CD14-positive monocyte (primary cell): Measurements from ENCODE around the gene CARD9. TPM values are rescaled to one million over a fixed set of nuclear protein-coding genes. Genes with fewer than 3 reads are reported as not detected.

Experiments
- DNase-seq, 3 donors: peaks; one replicate each; pipeline ENCODE4 v3.0.0-alpha.2; 2011 to 2022
- H2AFZ ChIP-seq: 2 replicates; pipeline ENCODE4 v1.6.0; 2012; ENCODE audit warnings: mild to moderate bottlenecking, low read depth, low read length, inconsistent platforms; ENCODE audit not compliant: insufficient read depth, poor library complexity, severe bottlenecking
- H3K27ac ChIP-seq, 2 donors: 1 replicate in 1 of 2; 2 replicates in 1 of 2; pipeline ENCODE4 v1.5.1; 2012 to 2013; ENCODE audit warnings: low read length in 2 of 2, control low read depth in 1 of 2, inconsistent platforms in 1 of 2, low read depth in 1 of 2, mild to moderate bottlenecking in 1 of 2
- H3K27me3 ChIP-seq, 2 donors: one replicate each; pipeline versions ENCODE4 v1.6.0 to v1.6.1; 2011 to 2013; ENCODE audit warnings: low read length in 2 of 2; ENCODE audit not compliant: control insufficient read depth in 2 of 2, insufficient read depth in 2 of 2
- H3K36me3 ChIP-seq, 2 donors: replicated peaks in 1 of 2; 1 replicate in 1 of 2; 2 replicates in 1 of 2; pipeline versions ENCODE4 v1.5.1 to v1.6.1; 2012 to 2013; ENCODE audit warnings: low read length in 2 of 2, control low read depth in 1 of 2, inconsistent platforms in 1 of 2, mild to moderate bottlenecking in 1 of 2; ENCODE audit not compliant: insufficient read depth in 2 of 2, control insufficient read depth in 1 of 2
- H3K4me1 ChIP-seq, 2 donors: 1 replicate in 1 of 2; 2 replicates in 1 of 2; pipeline versions ENCODE4 v1.5.1 to v1.6.1; 2012 to 2013; ENCODE audit warnings: low read length in 2 of 2, control low read depth in 1 of 2, inconsistent platforms in 1 of 2, mild to moderate bottlenecking in 1 of 2, moderate library complexity in 1 of 2; ENCODE audit not compliant: insufficient read depth in 2 of 2, control insufficient read depth in 1 of 2
- H3K4me2 ChIP-seq: replicated peaks from 2 replicates; pipeline ENCODE3; 2012; ENCODE audit warnings: low read length, moderate library complexity, mild to moderate bottlenecking; ENCODE audit not compliant: poor library complexity, severe bottlenecking; ENCODE audit errors: extremely low read depth
- H3K4me3 ChIP-seq, 3 experiments: fragments of 200-600 bp in 1 of 3; sonication (generic) in 1 of 3; replicated peaks in 1 of 3; 1 replicate in 2 of 3; 2 replicates in 1 of 3; pipeline ENCODE4 v1.5.1; 2011 to 2013; ENCODE audit warnings: low read length in 3 of 3, mild to moderate bottlenecking in 3 of 3, control low read depth in 2 of 3, low read depth in 2 of 3, inconsistent platforms in 1 of 3, moderate library complexity in 1 of 3
- H3K79me2 ChIP-seq: 2 replicates; pipeline ENCODE4 v1.6.0; 2012; ENCODE audit warnings: mild to moderate bottlenecking, control low read depth, inconsistent platforms, low read length, moderate library complexity; ENCODE audit not compliant: insufficient read depth
- H3K9ac ChIP-seq: 2 replicates; pipeline ENCODE4 v1.6.0; 2017; ENCODE audit warnings: low read length, mild to moderate bottlenecking; ENCODE audit not compliant: insufficient read depth, poor library complexity, severe bottlenecking
- H3K9me3 ChIP-seq, 2 donors: replicated peaks in 1 of 2; 1 replicate in 1 of 2; 2 replicates in 1 of 2; pipeline versions ENCODE4 v1.5.1 to v1.6.1; 2012 to 2013; ENCODE audit warnings: low read length in 2 of 2, control low read depth in 1 of 2; ENCODE audit not compliant: control insufficient read depth in 1 of 2, insufficient read depth in 1 of 2
- H4K20me1 ChIP-seq: 2 replicates; pipeline ENCODE4 v1.6.0; 2012; ENCODE audit warnings: mild to moderate bottlenecking, low read length, control low read depth, moderate library complexity; ENCODE audit not compliant: insufficient read depth
- H3K27ac Mint-ChIP-seq, 7 donors: one replicate each; pipeline ENCODE4 v1.8.0; 2020; ENCODE audit warnings: mild to moderate bottlenecking in 7 of 7, mixed read lengths in 7 of 7, moderate library complexity in 6 of 7, inconsistent platforms in 2 of 7
- H3K27me3 Mint-ChIP-seq, 3 donors: one replicate each; pipeline ENCODE4 v1.8.0; 2021 to 2022; ENCODE audit warnings: low read depth in 3 of 3, mild to moderate bottlenecking in 3 of 3, mixed read lengths in 3 of 3, moderate library complexity in 3 of 3, inconsistent platforms in 1 of 3
- H3K36me3 Mint-ChIP-seq, 2 donors: one replicate each; pipeline ENCODE4 v1.8.0; 2020; ENCODE audit warnings: mixed read lengths in 2 of 2, inconsistent platforms in 1 of 2, mild to moderate bottlenecking in 1 of 2
- H3K4me1 Mint-ChIP-seq: one replicate; pipeline ENCODE4 v1.8.0; 2020; ENCODE audit warnings: mild to moderate bottlenecking, mixed read lengths
- H3K4me3 Mint-ChIP-seq, 2 donors: one replicate each; pipeline ENCODE4 v1.8.0; 2020; ENCODE audit warnings: mild to moderate bottlenecking in 2 of 2, mixed read lengths in 2 of 2, moderate library complexity in 1 of 2
- H3K9me3 Mint-ChIP-seq, 7 donors: one replicate each; pipeline ENCODE4 v1.8.0; 2020 to 2022; ENCODE audit warnings: mixed read lengths in 7 of 7, mild to moderate bottlenecking in 6 of 7, moderate library complexity in 6 of 7, inconsistent platforms in 2 of 7
- WGBS: methylation state at CpG from one replicate; pipeline ENCODE4 v1.1.5; 2013; ENCODE audit warnings: missing lambda C conversion rate; ENCODE audit not compliant: insufficient coverage; 5-methylcytosine and 5-hydroxymethylcytosine counted together
- intact Hi-C, 2 donors: fragments of 100-400 bp; cut with micrococcal nuclease; formaldehyde crosslinking; loops; one replicate each; pipeline versions ENCODE4 v1.15.0 to v1.15.1; 2023
- polyA plus RNA-seq, 3 donors: library from polyadenylated mRNA; depleted of rRNA in 1 of 3; unstranded in 2 of 3; stranded (reverse) in 1 of 3; fragments of 300-500 nt in 2 of 3; fragments of >200 nt in 1 of 3; fragmentation: Illumina TruSeq in 2 of 3; gene quantifications; 1 replicate in 2 of 3; 2 replicates in 1 of 3; pipeline ENCODE4 v1.2.3, GENCODE V29; 2012 to 2021
- TF ChIP-seq, protein P1 (sequence below): fragments of 200-600 bp; IDR thresholded peaks from one replicate; pipeline ENCODE4 v1.8.0; 2022; ENCODE audit warnings: antibody characterized with exemption, mild to moderate bottlenecking

The CARD9 gene
- polyA plus RNA-seq, 3 donors, result 34.3 to 108 (median 41.4) TPM

DNA sequence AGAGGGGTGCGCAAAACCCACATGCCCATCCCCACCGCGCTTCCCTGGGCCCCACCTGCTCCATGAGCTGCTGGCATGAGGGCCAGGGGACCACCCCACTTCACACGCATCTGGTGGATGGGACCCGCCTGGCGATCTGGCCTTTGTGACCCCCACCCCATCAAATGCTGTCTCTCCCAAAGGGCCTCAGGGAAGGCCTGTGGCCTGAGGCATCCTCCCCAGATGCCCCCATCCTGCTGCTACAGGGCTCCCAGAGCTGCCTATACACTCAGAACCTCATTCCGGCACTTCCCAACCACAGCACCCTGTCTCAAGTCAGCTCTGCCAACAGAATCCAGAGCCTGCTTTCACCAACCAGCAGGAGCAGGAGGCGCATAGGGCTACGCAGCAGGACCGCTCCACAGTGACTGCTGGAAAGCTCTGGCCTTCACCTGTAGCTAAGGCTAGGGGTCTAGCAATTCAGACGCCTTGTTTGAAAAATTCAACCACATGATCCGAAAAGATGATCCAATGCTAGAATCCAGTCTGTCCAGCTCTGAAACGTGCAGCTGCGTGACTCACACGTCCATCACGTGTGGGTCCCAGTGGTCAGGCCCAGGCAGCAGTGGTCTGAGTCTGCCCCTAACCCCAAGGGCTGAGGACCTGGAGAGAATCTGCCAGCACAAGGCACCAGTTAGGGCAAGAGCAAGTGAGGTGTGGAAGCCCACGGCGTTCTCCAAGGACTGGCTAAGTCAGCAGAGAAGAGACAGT, 27.9 kb upstream of the CARD9 start:
- TF ChIP-seq, protein P1, sequence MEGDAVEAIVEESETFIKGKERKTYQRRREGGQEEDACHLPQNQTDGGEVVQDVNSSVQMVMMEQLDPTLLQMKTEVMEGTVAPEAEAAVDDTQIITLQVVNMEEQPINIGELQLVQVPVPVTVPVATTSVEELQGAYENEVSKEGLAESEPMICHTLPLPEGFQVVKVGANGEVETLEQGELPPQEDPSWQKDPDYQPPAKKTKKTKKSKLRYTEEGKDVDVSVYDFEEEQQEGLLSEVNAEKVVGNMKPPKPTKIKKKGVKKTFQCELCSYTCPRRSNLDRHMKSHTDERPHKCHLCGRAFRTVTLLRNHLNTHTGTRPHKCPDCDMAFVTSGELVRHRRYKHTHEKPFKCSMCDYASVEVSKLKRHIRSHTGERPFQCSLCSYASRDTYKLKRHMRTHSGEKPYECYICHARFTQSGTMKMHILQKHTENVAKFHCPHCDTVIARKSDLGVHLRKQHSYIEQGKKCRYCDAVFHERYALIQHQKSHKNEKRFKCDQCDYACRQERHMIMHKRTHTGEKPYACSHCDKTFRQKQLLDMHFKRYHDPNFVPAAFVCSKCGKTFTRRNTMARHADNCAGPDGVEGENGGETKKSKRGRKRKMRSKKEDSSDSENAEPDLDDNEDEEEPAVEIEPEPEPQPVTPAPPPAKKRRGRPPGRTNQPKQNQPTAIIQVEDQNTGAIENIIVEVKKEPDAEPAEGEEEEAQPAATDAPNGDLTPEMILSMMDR, result no peak
- Histone ChIP-seq H2AFZ (no peak overlapping the region), H3K9ac (no peak overlapping the region), H3K27me3 (no peaks in the 10 kb centered on the region), H3K4me3 (no peak overlapping the region), H3K9me3 (no peaks in the 10 kb centered on the region), H3K27ac (no peak overlapping the region), H3K4me1 (peaks cover 17 to 23% of the 10 kb centered on the region in 2 donors), H3K36me3 (peaks cover 39 to 48% of the 10 kb centered on the region in 2 donors), H3K79me2 (peaks cover 15% of the 10 kb centered on the region), H4K20me1 (peaks cover 14% of the 10 kb centered on the region), H3K4me2 (no peak overlapping the region)
- Mint-ChIP-seq H3K4me3 (no peak overlapping the region), H3K27me3 (peaks cover 0 to 4% (median 4%) of the 10 kb centered on the region in 3 donors), H3K4me1 (peaks cover 19% of the 10 kb centered on the region), H3K36me3 (peaks cover 40 to 59% of the 10 kb centered on the region in 2 donors), H3K27ac (peak overlapping the region in 2 of 7 donors; percentile 5 to 78), H3K9me3 (peaks cover 0 to 2% (median 0%) of the 10 kb centered on the region in 7 donors)
- 91% methylated on average over 16 of the region's 18 CpGs for WGBS
- DNase-seq, result no peak
- intact Hi-C loops, result loop anchor here (2.0 to 5.0 kb wide), 3 partner anchors 29 to 63 kb away; partner anchors contain the start of genes CARD9 (in 1 of the 2) and DNLZ (in 1 of the 2)

DNA sequence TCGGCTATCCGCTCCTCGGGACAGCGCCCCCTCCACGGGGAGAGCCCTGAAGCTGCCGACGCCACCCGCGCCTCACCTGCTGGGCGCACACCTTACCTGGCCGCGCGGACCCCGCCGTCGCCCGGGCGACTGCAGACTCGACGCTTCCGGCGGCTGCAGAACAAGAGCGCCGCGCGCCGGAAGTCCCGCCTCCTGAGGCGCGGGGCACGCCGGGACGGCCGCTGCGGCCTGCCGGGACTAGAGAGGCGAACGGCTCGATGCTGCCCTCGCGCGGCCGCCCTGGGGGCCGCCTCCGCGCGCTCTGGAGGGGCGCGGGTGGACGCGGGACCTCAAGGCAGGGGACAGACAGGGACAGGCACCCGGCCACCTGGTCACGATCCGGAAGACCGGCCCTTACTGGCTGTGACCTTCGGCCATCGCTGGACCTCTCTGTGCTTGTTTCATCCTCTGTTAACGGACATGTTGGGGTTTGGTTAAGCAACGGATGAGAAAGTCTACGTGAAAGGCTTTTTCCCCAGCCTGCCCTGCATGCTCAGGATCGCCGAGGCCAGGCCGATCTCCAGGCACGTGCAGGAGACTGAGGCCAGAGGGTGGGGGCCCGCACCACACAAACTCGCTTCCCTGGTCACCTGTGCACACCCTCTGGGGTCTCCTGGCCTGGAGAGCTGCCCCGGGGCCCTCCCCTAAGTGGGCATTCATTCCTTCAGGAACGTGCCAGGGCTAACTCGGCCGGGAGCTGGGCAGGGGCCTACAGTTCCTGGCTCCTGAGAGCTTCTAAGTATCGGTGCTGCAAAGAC, 26.8 kb upstream of the CARD9 start, which contains the start of gene SNAPC4:
Gene SNAPC4 (minus strand): TSS at position 133 of the 797 bp plus-strand sequence. CDS start 1,742 bp downstream, outside the sequence.
- intact Hi-C loops, result loop anchor here (2.0 to 5.0 kb wide), 3 partner anchors 27 to 61 kb away; partner anchors contain the start of genes CARD9 (in 1 of the 2) and DNLZ (in 1 of the 2)
- Histone ChIP-seq H3K27me3 (no peaks in the 10 kb centered on the region), H3K27ac (peak within 1 kb of the TSS in 1 of 2 donors; percentile 62), H3K79me2 (peaks cover 15% of the 10 kb centered on the region), H3K36me3 (peaks cover 41 to 49% of the 10 kb centered on the region in 2 donors), H4K20me1 (peaks cover 14% of the 10 kb centered on the region), H3K4me2 (peak within 1 kb of the TSS; percentile 85), H3K4me1 (peaks cover 17 to 23% of the 10 kb centered on the region in 2 donors), H3K9ac (peak within 1 kb of the TSS; percentile 76), H3K9me3 (no peaks in the 10 kb centered on the region), H3K4me3 (peak within 1 kb of the TSS; percentile 47 to 88 (median 77)), H2AFZ (peak within 1 kb of the TSS; percentile 82)
- 10% methylated on average over 71 of the region's 71 CpGs for WGBS
- H3K9me3 Mint-ChIP-seq, result peaks cover 0 to 2% (median 0%) of the 10 kb centered on the region in 7 donors
- peaks cover 42 to 60% of the 10 kb centered on the region in 2 donors for H3K36me3 Mint-ChIP-seq
- peaks cover 19% of the 10 kb centered on the region for H3K4me1 Mint-ChIP-seq
- peak; percentile 79 to 89 (median 86) for DNase-seq
- peaks cover 0 to 4% (median 4%) of the 10 kb centered on the region in 3 donors for H3K27me3 Mint-ChIP-seq
- peak within 1 kb of the TSS in 5 of 7 donors; percentile 30 to 52 (median 44) for H3K27ac Mint-ChIP-seq
- H3K4me3 Mint-ChIP-seq, result peak within 1 kb of the TSS; percentile 83 to 88
- TF ChIP-seq, protein P1, result peak; percentile 94
